Right lobe of liver (tissue), 6 donors: Measurements from ENCODE around the gene FGF18. TPM values are rescaled to one million over a fixed set of nuclear protein-coding genes. Genes with fewer than 3 reads are reported as not detected.

Source experiments
- ATAC-seq, 4 donors: fragments of 200-7000 bp; cut with Tn5 transposase; one replicate each; pipeline ENCODE4 v1.9.1; 2020; ENCODE audit warnings: mild to moderate bottlenecking in 4 of 4, moderate library complexity in 4 of 4
- DNase-seq, 3 donors: peaks; one replicate each; pipeline ENCODE4 v3.0.0-alpha.2; 2020
- H3K27ac ChIP-seq, 3 donors: fragments of 200-600 bp; one replicate each; pipeline ENCODE4 v1.8.0; 2022
- H3K27me3 ChIP-seq, 2 donors: fragments of 200-600 bp; one replicate each; pipeline ENCODE4 v1.8.0; 2022
- H3K36me3 ChIP-seq, 4 donors: fragments of 200-600 bp; sonication (generic) in 1 of 4; one replicate each; pipeline versions ENCODE4 v1.5.1 to v1.8.0; 2017 to 2022; ENCODE audit warnings: control low read depth in 1 of 4
- H3K4me1 ChIP-seq, 4 donors: fragments of 200-600 bp; sonication (generic) in 1 of 4; one replicate each; pipeline versions ENCODE4 v1.5.1 to v1.8.0; 2017 to 2022; ENCODE audit warnings: control low read depth in 1 of 4
- H3K4me3 ChIP-seq, 3 donors: fragments of 200-600 bp; one replicate each; pipeline ENCODE4 v1.8.0; 2022
- H3K9me3 ChIP-seq, 4 donors: fragments of 200-600 bp; sonication (generic) in 1 of 4; one replicate each; pipeline versions ENCODE4 v1.5.1 to v1.8.0; 2017 to 2022; ENCODE audit warnings: control low read depth in 1 of 4
- POLR2A ChIP-seq: fragments of 450-650 bp; IDR thresholded peaks from one replicate; pipeline ENCODE4 v1.6.1; 2017; ENCODE audit warnings: antibody characterized with exemption, mild to moderate bottlenecking
- WGBS: methylation state at CpG from one replicate; pipeline ENCODE4 v1.1.6; 2018; ENCODE audit warnings: low coverage, low lambda C conversion rate; ENCODE audit not compliant: insufficient coverage; ENCODE audit errors: missing lambda C conversion rate; 5-methylcytosine and 5-hydroxymethylcytosine counted together
- intact Hi-C, 2 donors: fragments of 100-400 bp; cut with DNase I; formaldehyde crosslinking; loops; one replicate each; pipeline versions ENCODE4 v1.11.2 to v1.14.1; 2022
- total RNA-seq, 6 experiments: library from RNA; depleted of rRNA in 2 of 6; stranded (reverse); fragments of >200 nt in 2 of 6; fragmentation: NEBNext Ultra II Directional in 3 of 6; extraction: Animal tissue kit (Norgen Biotek cat#: 25700) in 3 of 6; gene quantifications; one replicate each; pipeline versions ENCODE4 v1.1.0 to v1.2.4, GENCODE V29; 2016 to 2023
- TF ChIP-seq, protein P1 (sequence below), 4 donors: fragments of 200-600 bp in 3 of 4; fragments of 450-650 bp in 1 of 4; IDR thresholded peaks; one replicate each; pipeline versions ENCODE4 v1.5.1 to v1.8.0; 2016 to 2022; ENCODE audit warnings: antibody characterized with exemption in 4 of 4, mild to moderate bottlenecking in 2 of 4
- donor health status: DM: no; HTN: yes; CAD: no.
- donor health status: DM: no; HTN: no; CAD: no.
- donor health status: DM: no; HTN: no; CAD: no.
- donor health status: DM: no; HTN: yes; CAD: no.
- donor health status: DM: no; HTN: yes; CAD: no.

Gene FGF18
- total RNA-seq, 6 experiments from 2014 or later, result 0.12 TPM; not detected in 5

DNA sequence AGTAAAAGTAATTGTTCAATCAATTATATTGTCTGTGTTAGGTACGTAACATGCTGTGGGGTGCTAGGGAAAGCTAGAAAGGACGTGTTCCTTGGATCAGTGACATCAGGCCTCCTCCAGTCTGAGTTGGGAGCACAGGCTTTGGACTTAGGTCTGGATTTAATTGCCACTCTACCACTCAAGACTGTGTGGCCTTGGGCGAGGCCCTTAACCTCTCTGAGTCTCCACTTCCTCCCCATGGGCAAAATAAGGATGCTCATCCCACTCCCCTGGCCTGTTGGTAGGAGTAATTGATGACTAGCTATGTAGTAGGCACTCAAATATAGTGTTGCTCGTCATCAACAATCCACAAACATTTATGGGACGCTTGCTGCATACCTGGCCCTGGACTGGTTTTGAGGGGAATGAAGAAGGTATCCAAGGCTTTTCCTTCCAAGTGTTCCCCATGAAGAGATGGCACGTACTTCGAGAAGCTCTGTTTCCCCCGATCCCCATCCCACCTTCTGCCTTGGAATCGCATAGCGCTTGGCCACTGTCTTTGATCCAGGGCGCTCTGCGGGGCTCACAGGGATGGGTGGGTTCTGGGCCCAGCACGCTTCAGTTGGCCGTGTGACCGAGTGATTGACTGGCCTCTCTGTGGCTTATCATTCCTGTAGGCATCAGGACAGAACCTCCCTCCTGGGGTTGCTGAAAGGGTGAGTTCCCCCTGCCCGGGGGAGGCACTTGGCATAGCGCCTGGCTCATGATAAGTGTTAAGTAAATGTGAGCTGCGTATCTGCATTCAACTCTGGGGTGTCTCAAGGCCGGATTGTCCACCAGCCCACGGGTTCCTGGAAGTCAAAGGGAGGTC, 8.1 kb downstream of the FGF18 start:
- H3K36me3 ChIP-seq, result no peaks in the 10 kb centered on the region
- ATAC-seq (no peak), DNase-seq (no peak)
- H3K9me3 ChIP-seq, result no peaks in the 10 kb centered on the region
- WGBS, result 75% methylated on average over 12 of the region's 20 CpGs
- H3K4me3 ChIP-seq, result no peak overlapping the region
- H3K4me1 ChIP-seq, result no peaks in the 10 kb centered on the region
- TF ChIP-seq, protein P1, sequence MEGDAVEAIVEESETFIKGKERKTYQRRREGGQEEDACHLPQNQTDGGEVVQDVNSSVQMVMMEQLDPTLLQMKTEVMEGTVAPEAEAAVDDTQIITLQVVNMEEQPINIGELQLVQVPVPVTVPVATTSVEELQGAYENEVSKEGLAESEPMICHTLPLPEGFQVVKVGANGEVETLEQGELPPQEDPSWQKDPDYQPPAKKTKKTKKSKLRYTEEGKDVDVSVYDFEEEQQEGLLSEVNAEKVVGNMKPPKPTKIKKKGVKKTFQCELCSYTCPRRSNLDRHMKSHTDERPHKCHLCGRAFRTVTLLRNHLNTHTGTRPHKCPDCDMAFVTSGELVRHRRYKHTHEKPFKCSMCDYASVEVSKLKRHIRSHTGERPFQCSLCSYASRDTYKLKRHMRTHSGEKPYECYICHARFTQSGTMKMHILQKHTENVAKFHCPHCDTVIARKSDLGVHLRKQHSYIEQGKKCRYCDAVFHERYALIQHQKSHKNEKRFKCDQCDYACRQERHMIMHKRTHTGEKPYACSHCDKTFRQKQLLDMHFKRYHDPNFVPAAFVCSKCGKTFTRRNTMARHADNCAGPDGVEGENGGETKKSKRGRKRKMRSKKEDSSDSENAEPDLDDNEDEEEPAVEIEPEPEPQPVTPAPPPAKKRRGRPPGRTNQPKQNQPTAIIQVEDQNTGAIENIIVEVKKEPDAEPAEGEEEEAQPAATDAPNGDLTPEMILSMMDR (IDR thresholded peaks at IDR 0.05), result no peak
- no peak for TF ChIP-seq POLR2A
- intact Hi-C loops, result no loop called here
- H3K27ac ChIP-seq, result no peak overlapping the region
- no peaks in the 10 kb centered on the region for H3K27me3 ChIP-seq

DNA sequence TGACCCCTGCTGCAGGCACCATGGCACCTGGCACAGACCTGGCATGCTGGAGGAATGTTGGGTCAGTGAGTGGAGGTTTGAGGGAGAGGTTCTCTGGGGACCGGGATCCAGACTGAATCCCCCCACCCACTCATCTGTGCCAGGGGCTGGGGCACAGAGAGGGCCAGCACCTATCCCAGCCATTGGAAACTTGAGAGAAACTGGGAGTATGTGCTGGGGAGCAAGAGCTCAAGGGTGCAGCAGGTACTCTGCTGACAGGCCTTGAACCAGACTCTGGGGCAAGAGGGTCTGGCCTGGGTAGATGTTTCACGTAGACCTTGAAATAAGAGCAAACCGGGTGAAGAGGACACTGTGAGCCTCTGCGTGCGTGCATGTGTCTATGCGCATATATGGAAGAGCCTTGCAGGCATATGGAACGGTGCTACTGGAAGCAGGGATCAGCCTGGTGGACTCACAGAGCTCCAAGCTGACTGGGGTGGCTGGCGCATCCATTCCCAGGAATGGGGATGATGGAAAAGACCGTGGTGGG, 8.8 kb downstream of the FGF18 start:
- Histone ChIP-seq H3K4me3 (no peak overlapping the region), H3K4me1 (no peaks in the 10 kb centered on the region), H3K9me3 (no peaks in the 10 kb centered on the region), H3K27ac (no peak overlapping the region), H3K36me3 (no peaks in the 10 kb centered on the region), H3K27me3 (no peaks in the 10 kb centered on the region)
- no peak for TF ChIP-seq POLR2A
- intact Hi-C loops, result no loop called here
- DNase-seq (no peak), ATAC-seq (no peak)
- WGBS, result 87% methylated on average over 7 of the region's 9 CpGs

DNA sequence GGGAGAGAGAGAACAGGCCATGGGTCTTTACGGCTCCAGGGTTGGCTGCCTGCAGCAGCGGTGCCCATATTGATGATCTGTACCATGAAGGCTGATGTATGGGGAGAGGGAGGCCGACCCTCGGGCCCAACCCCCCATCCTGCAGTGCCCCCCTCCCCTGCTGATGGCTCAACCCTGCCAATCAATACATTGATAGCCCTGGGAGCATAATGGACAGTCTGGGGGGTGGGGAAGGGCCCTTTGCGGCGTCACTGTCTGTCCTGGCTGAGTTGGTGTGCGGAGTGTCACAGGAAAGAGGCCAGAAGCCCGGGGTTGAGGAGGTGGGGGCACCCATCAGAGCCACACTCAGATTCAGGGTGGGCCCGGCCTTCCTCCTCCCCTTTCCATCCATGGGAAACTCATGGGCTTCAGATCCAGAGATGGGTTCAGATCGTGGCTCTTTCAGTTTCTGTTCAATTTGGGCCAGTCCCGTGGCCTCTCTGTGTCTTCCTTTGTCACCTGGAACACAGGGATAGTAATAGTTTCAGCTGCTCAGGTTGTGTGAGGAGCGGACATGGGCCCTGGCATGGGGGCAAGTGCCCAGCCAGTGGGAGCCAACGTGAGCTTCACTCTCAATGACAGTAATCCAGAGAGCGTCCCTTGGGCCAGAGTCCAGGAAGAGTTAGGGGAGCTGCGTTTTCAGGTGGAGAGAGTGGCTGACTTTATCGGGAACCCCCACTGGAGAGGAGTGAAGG, 9.5 kb downstream of the FGF18 start:
- no peaks in the 10 kb centered on the region for H3K27me3 ChIP-seq
- no peak for ATAC-seq
- no peaks in the 10 kb centered on the region for H3K9me3 ChIP-seq
- intact Hi-C loops, result no loop called here
- 71% methylated on average over 6 of the region's 16 CpGs for WGBS
- no peak for DNase-seq
- TF ChIP-seq POLR2A, result no peak
- TF ChIP-seq, protein P1 (IDR thresholded peaks at IDR 0.05), result no peak
- H3K27ac ChIP-seq, result no peak overlapping the region
- no peak overlapping the region for H3K4me3 ChIP-seq
- H3K36me3 ChIP-seq, result no peaks in the 10 kb centered on the region
- H3K4me1 ChIP-seq, result no peaks in the 10 kb centered on the region

DNA sequence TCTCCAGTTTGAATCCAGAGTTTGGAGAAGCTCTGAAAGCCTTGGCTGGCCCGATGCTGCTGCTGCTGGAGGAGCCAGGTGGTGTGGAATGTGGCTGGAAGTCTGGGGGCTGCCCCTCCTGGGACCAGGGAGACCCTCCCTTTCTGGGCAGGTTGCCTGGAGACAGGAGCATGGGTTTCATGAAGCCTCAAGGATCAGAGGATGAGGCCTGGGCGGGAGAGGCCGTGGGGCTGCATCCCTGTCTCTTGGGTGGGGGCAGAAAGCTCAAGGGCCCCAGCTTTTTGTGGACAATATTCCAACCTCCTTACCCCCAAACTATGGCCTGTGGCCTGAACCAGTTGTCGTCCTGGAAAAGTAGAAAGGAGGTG, 10.1 kb downstream of the FGF18 start:
- 70% methylated on average over 2 of the region's 4 CpGs for WGBS
- Histone ChIP-seq H3K4me1 (no peaks in the 10 kb centered on the region), H3K4me3 (no peak overlapping the region), H3K27me3 (no peaks in the 10 kb centered on the region), H3K36me3 (no peaks in the 10 kb centered on the region), H3K9me3 (no peaks in the 10 kb centered on the region), H3K27ac (no peak overlapping the region)
- intact Hi-C loops, result no loop called here
- DNase-seq (no peak), ATAC-seq (no peak)
- no peak for TF ChIP-seq POLR2A
- TF ChIP-seq, protein P1 (IDR thresholded peaks at IDR 0.05), result no peak
